ENCODE results near the gene SLC5A10. TPM values are rescaled to one million over a fixed set of nuclear protein-coding genes. Genes with fewer than 3 reads are reported as not detected.

The SLC5A10 gene
- total RNA-seq, 1 donor from 2014 or later: not detected

DNA sequence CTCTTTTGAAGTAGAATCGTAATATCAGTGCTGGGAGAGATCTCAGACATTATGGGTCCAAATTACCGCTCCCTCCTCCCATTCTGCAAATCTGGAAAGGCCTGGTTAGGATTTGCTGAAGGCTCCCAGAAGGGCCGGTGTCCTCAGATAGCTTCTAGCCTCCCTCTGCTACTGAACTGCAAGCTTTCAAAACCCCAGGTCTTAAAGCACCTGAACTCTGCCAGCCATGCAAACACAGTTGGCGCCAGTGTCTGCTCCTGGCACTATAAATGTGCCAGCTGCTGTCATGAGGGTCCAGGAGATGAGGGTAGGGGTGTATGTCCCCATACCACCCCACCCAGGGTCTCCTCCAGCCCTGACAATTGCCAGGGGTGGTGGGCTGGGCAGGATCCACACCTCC is 24.2 kb downstream of the SLC5A10 start:
- DNase-seq (ENCODE audit: low read depth): no peak
- H3K4me3 ChIP-seq (ENCODE audit: low read depth, low read length): no peak overlapping the region
- TF ChIP-seq, protein P1, sequence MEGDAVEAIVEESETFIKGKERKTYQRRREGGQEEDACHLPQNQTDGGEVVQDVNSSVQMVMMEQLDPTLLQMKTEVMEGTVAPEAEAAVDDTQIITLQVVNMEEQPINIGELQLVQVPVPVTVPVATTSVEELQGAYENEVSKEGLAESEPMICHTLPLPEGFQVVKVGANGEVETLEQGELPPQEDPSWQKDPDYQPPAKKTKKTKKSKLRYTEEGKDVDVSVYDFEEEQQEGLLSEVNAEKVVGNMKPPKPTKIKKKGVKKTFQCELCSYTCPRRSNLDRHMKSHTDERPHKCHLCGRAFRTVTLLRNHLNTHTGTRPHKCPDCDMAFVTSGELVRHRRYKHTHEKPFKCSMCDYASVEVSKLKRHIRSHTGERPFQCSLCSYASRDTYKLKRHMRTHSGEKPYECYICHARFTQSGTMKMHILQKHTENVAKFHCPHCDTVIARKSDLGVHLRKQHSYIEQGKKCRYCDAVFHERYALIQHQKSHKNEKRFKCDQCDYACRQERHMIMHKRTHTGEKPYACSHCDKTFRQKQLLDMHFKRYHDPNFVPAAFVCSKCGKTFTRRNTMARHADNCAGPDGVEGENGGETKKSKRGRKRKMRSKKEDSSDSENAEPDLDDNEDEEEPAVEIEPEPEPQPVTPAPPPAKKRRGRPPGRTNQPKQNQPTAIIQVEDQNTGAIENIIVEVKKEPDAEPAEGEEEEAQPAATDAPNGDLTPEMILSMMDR (conservative IDR thresholded peaks at IDR 0.05; ENCODE audit: low read depth, low read length): no peak

DNA sequence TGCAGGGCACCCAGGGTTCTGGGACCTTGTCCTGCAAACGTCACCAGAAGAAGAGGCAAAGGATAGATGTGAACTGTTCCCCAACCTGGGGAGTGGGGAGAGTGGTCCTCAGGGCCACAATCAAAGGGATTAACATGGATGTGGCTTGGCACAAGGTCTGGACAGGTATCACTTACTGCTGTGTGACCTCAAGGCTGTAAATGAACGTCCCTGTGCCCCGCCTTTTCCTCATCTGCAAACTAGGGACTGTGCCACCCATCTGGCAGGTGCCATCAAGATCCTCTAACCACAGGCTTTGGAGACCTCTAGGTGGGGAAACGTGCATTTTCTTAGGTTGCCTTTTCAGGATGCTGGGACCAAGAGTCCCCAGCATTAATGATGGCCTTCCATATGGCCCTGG is 25.1 kb downstream of the SLC5A10 start:
- TF ChIP-seq, protein P1 (conservative IDR thresholded peaks at IDR 0.05; ENCODE audit: low read depth, low read length): no peak
- DNase-seq (ENCODE audit: low read depth): no peak
- H3K4me3 ChIP-seq (ENCODE audit: low read depth, low read length): no peak overlapping the region

DNA sequence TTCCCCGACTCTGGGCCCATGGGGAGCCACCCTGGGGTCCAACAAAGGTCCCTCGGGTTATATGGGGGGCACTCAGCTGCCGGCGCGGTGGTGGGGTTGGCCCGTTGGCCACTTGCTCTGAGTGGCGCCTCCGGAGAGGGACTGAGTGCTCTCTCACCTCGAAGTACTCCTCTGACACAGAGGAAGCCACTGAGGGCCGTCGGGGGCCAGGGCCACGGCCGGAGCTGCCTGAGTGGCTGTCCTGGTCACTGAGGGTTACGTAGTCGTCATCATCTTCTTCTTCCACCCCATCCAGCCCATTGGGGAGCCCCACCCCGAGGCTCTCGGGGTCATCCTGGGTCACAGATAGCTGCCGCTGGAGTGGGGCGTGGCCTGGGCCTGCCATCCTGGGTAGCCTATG is 25.7 kb downstream of the SLC5A10 start:
- H3K4me3 ChIP-seq (ENCODE audit: low read depth, low read length): no peak overlapping the region
- TF ChIP-seq, protein P1 (conservative IDR thresholded peaks at IDR 0.05; ENCODE audit: low read depth, low read length): no peak

DNA sequence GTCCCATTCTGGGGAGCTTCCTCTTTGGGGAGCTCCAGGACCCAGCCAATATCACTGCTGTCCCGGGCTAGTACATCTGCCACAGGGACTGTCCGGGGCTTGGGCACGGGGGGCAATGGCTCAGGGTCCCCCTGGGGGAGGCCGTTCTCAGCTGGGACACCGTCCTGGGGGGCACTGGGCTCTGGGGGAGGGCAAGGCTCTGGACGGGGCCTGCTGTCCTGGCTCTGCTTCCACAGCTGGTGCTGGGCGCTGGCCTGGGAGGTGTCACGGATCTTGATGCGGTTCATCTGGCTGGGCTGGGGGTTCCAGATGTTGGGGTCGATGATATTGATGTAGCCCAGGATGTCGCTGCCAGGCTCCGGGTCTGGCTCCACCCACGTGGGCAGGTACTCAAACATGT is 26.1 kb downstream of the SLC5A10 start:
- H3K4me3 ChIP-seq (ENCODE audit: low read depth, low read length): no peak overlapping the region
- TF ChIP-seq, protein P1 (conservative IDR thresholded peaks at IDR 0.05; ENCODE audit: low read depth, low read length): no peak
- no peak for DNase-seq (ENCODE audit: low read depth)

More for the DNA sequence above, 25.7 kb downstream of the SLC5A10 start:
- DNase-seq (ENCODE audit: low read depth): no peak

DNA sequence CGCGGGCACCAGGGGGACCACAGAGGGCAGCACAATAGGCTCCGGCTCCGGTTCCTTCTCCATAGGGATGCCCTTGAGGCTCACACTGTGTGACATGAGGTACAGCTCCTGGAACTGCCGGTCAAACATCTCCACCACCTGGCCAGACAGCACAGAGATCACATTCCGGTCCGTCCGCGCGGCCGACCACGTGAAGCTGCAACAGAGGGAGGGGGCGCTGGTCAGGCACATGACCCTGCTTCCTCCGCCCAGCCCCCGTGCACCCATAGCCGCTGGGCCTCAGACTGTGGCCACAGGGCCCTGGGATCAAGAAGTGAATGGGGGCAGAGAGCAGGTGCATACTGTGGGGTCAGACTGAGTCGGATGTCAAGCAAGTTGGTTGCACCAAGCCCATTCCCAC is 26.7 kb downstream of the SLC5A10 start:
- TF ChIP-seq, protein P1 (conservative IDR thresholded peaks at IDR 0.05; ENCODE audit: low read depth, low read length): no peak
- no peak overlapping the region for H3K4me3 ChIP-seq (ENCODE audit: low read depth, low read length)
- no peak for DNase-seq (ENCODE audit: low read depth)

DNA sequence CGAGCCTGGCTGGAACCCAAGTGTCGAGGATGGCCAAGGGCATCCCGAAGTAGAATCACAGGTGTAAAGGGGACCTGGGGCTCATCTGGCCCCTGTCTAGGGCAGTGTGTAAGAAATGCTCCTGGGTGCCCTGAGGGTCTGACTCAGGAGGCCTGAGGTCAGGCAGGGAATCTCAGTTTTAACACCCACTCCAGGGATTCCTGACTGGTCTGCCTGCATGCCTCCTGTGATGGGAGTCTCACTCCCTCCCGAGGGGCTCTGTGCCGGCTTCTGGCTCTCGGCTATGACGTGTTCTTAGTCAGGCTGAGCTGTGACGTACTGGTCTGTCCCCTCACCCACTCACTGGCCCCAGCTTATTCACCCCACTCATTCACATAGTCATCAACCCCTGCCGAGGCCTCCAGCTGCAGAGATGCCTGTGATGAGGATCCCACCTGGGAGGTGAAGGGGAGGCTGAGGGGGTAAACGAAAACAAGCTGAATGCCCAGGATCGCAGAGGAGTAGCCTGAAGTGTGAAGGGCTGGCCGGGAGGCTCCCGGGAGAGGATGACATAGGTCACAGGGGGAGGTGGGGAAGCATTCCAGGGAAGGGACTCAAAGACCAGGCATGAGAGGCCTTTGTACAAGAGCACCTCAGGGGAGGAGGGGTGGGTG is 28.8 kb downstream of the SLC5A10 start:
- TF ChIP-seq, protein P1 (conservative IDR thresholded peaks at IDR 0.05; ENCODE audit: low read depth, low read length): no peak
- no peak for DNase-seq (ENCODE audit: low read depth)
- H3K4me3 ChIP-seq (ENCODE audit: low read depth, low read length): no peak overlapping the region

DNA sequence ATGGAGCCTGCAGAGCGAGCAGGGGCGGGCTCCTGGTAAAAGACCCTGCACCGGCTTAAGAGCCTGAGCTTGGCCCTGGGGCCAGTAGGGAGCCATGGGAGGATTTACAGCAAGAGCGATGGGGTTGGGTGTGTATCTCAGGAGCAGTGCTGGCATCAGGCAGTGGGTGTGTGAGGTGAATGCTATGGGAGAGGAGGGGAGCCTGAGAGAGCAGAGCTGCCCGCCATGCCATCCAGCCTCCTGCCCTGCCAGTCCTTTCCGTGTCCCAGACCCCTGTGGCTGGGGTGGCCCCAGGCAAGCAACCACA is 29.3 kb downstream of the SLC5A10 start:
- no peak for DNase-seq (ENCODE audit: low read depth)
- H3K4me3 ChIP-seq (ENCODE audit: low read depth, low read length): no peak overlapping the region
- TF ChIP-seq, protein P1 (conservative IDR thresholded peaks at IDR 0.05; ENCODE audit: low read depth, low read length): no peak
